K562 (cell line): Measurements from ENCODE around the gene PILRA. TPM values are rescaled to one million over a fixed set of nuclear protein-coding genes. Genes with fewer than 3 reads are reported as not detected.
A peak's percentile ranks its signal among the peaks of the same experiment; 100 is the strongest.

Experiments used
- CBX2 ChIP-seq: fragments of 200-600 bp; sonication (generic); IDR thresholded peaks from one replicate; pipeline ENCODE4 v1.6.1; 2012; ENCODE audit warnings: mild to moderate bottlenecking, low read length, inconsistent platforms; ENCODE audit not compliant: insufficient read depth, poor library complexity, severe bottlenecking
- ETV6 ChIP-seq, 3 experiments: fragments of 150-350 bp in 1 of 3; sonication (generic) in 1 of 3; formaldehyde crosslinking in 1 of 3; IDR thresholded peaks; 2 replicates each; pipeline versions ENCODE4 v1.6.1 to v1.8.0; 2014 to 2022; ENCODE audit warnings: borderline replicate concordance in 2 of 3, low read depth in 2 of 3, antibody characterized with exemption in 1 of 3, low read length in 1 of 3, mild to moderate bottlenecking in 1 of 3, missing genetic modification reagents in 1 of 3
- FOXK1 ChIP-seq: sonication (generic); formaldehyde crosslinking; IDR thresholded peaks from 2 replicates; pipeline ENCODE4 v1.8.0; 2022; ENCODE audit warnings: missing genetic modification reagents, mild to moderate bottlenecking, borderline replicate concordance
- GABPA ChIP-seq: fragments of 200-800 bp; sonication (Bioruptor generic); conservative IDR thresholded peaks from 2 replicates; pipeline ENCODE4 v1.6.1; 2016; ENCODE audit warnings: low read depth, missing genetic modification characterization, missing compliant biosample characterization
- L3MBTL2 ChIP-seq: fragments of 450-650 bp; IDR thresholded peaks from 2 replicates; pipeline ENCODE4 v1.6.1; 2016; ENCODE audit warnings: mild to moderate bottlenecking, moderate library complexity
- PPARD ChIP-seq: fragments of 250-450 bp; sonication (Bioruptor Pico); IDR thresholded peaks from 2 replicates; pipeline ENCODE4 v1.8.0; 2022; ENCODE audit warnings: inconsistent platforms, mild to moderate bottlenecking, moderate library complexity
- RFX1 ChIP-seq: fragments of 450-650 bp; IDR thresholded peaks from 2 replicates; pipeline ENCODE4 v1.6.1; 2016; ENCODE audit warnings: mild to moderate bottlenecking, moderate library complexity
- SNIP1 ChIP-seq: fragments of 450-650 bp; IDR thresholded peaks from 2 replicates; pipeline ENCODE4 v1.7.1; 2017; ENCODE audit warnings: low read depth, mild to moderate bottlenecking
- UBTF ChIP-seq, 2 experiments: IDR thresholded peaks; 2 replicates each; pipeline ENCODE4 v1.6.1; 2012; ENCODE audit warnings: improper control_type of control experiment in 2 of 2, low read depth in 2 of 2, low read length in 2 of 2, borderline replicate concordance in 1 of 2
- ZBTB12 ChIP-seq: fragments of 250-450 bp; sonication (Bioruptor Pico); IDR thresholded peaks from 2 replicates; pipeline ENCODE4 v1.4.0; 2020
- ZNF143 ChIP-seq: sonication (generic); formaldehyde crosslinking; IDR thresholded peaks from 2 replicates; pipeline ENCODE4 v1.9.0; 2022; ENCODE audit warnings: mild to moderate bottlenecking, missing genetic modification reagents
- ZNF695 ChIP-seq: fragments of 450-650 bp; formaldehyde crosslinking; IDR thresholded peaks from 2 replicates; pipeline ENCODE4 v1.4.0; 2020; ENCODE audit warnings: mild to moderate bottlenecking, moderate library complexity
- ZSCAN32 ChIP-seq: fragments of 450-650 bp; formaldehyde crosslinking; IDR thresholded peaks from 2 replicates; pipeline ENCODE4 v1.4.0; 2020; ENCODE audit warnings: mild to moderate bottlenecking, moderate library complexity
- ZZZ3 ChIP-seq: fragments of 450-650 bp; IDR thresholded peaks from 2 replicates; pipeline ENCODE4 v1.6.1; 2016; ENCODE audit warnings: antibody characterized with exemption, mild to moderate bottlenecking, moderate library complexity
- polyA plus RNA-seq, 8 experiments: library from polyadenylated mRNA; depleted of rRNA in 4 of 8; stranded (reverse) in 5 of 8; unstranded in 3 of 8; fragments of >200 nt; fragmentation: Nextera tagmentation in 2 of 8; fragmentation: Illumina TruSeq in 1 of 8; extraction: Ambion mirVana in 2 of 8; extraction: Trizol in 1 of 8; gene quantifications; 2 replicates each; pipeline versions ENCODE4 v1.2.1 to v1.2.3, GENCODE V29; 2011 to 2014; ENCODE audit warnings: inconsistent platforms in 1 of 8, missing spikeins in 1 of 8
- total RNA-seq, 7 experiments: library from RNA; depleted of rRNA in 6 of 7; stranded (reverse); fragments of >200 nt in 6 of 7; fragmentation: Illumina TruSeq in 2 of 7; extraction: Trizol in 2 of 7; gene quantifications; 2 replicates each; pipeline versions ENCODE4 v1.2.1 to v1.2.3, GENCODE V29; 2011 to 2021; ENCODE audit warnings: low replicate concordance in 1 of 7
- TF ChIP-seq, protein P1 (sequence below): fragments of 150-350 bp; conservative IDR thresholded peaks from 2 replicates; pipeline ENCODE4 v1.6.1; 2014; ENCODE audit warnings: low read length

Gene PILRA
- total and polyA plus RNA-seq, 9 of the 15 experiments (the other 6 are each of a cell fraction or from before 2014, with no cell fraction given), result 0.13 to 1.8 (median 0.62) TPM

DNA sequence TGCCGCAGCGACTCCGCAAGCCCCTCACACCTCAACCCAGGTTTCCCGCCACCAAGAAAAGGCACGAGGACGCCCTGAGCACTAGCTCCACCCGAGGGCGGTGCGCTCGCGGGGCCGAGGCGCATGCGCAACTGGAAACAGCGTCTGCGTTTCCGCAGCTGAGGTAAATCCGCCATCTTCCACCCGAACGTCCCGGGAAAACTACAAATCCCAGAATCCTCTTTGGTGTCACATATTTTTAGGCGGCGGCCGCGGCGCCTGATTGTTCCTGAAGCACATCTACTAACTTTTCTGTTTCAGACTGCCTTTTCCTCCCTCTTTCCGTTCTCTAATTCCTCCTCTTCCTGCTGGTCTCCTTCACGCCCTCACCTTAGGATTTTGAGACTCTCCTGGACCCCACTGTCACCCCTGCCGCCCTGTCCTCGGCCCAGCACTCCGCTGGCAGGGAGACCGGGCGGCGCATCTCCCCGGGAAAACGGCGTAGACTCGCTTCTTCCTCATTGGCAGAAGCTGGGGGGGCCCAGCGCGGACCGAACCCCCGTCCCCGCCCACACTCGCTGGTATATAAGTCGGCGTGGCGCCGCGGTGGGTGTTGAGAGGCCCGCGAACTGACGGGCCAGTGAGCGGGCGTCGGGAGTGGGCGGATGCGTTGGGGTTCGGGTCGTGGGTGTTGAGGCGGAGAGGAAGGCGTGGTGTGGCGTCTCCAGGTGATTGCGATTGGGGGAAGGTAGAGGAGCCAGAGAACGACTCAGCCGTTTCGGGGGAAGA lies 55.1 kb downstream of the PILRA start, which contains the start of gene ZCWPW1 (continued):
- TF ChIP-seq ZZZ3 (no peak), PPARD (CRISPR knock-in tag) (no peak), ZBTB12 (CRISPR knock-in tag) (no peak), ETV6 (IDR thresholded peaks at IDR 0.05; ENCODE audit: borderline replicate concordance in 1 of 2, low read depth in 2 of 2, low read length in 1 of 2) (no peak), ETV6 (CRISPR knock-in tag; IDR thresholded peaks at IDR 0.05; ENCODE audit: borderline replicate concordance) (peak; percentile 12; the same call in 1 of the 2 replicates), ZSCAN32 (CRISPR knock-in tag) (peak; percentile 86), ZNF695 (no peak), ZNF143 (peak; percentile 92), L3MBTL2 (peak; percentile 100), GABPA (tag) (no peak), CBX2 (no peak), SNIP1 (no peak; the same call in 1 of the 2 replicates), FOXK1 (CRISPR knock-in tag) (peak; percentile 99), RFX1 (no peak; the same call in 1 of the 2 replicates), UBTF (IDR thresholded peaks at IDR 0.05; ENCODE audit: borderline replicate concordance in 1 of 2, low read depth in 2 of 2, low read length in 2 of 2) (no peak)
- TF ChIP-seq, protein P1, sequence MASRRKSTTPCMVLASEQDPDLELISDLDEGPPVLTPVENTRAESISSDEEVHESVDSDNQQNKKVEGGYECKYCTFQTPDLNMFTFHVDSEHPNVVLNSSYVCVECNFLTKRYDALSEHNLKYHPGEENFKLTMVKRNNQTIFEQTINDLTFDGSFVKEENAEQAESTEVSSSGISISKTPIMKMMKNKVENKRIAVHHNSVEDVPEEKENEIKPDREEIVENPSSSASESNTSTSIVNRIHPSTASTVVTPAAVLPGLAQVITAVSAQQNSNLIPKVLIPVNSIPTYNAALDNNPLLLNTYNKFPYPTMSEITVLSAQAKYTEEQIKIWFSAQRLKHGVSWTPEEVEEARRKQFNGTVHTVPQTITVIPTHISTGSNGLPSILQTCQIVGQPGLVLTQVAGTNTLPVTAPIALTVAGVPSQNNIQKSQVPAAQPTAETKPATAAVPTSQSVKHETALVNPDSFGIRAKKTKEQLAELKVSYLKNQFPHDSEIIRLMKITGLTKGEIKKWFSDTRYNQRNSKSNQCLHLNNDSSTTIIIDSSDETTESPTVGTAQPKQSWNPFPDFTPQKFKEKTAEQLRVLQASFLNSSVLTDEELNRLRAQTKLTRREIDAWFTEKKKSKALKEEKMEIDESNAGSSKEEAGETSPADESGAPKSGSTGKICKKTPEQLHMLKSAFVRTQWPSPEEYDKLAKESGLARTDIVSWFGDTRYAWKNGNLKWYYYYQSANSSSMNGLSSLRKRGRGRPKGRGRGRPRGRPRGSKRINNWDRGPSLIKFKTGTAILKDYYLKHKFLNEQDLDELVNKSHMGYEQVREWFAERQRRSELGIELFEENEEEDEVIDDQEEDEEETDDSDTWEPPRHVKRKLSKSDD, result no peak
